GM18519 (cell line): ENCODE data around the gene GPBP1.
"Not testable (repeated sequence)": the region's sequence is repeated elsewhere in the genome, so short reads cannot be mapped to it uniquely, and the experiment has no call there.

Experiments
- ATAC-seq: cut with Tn5 transposase; IDR thresholded peaks from one replicate; pipeline ENCODE4 v1.9.1; 2021; ENCODE audit warnings: mild to moderate bottlenecking, moderate library complexity; ENCODE audit not compliant: unreplicated experiment, low FRiP score

Gene GPBP1

DNA sequence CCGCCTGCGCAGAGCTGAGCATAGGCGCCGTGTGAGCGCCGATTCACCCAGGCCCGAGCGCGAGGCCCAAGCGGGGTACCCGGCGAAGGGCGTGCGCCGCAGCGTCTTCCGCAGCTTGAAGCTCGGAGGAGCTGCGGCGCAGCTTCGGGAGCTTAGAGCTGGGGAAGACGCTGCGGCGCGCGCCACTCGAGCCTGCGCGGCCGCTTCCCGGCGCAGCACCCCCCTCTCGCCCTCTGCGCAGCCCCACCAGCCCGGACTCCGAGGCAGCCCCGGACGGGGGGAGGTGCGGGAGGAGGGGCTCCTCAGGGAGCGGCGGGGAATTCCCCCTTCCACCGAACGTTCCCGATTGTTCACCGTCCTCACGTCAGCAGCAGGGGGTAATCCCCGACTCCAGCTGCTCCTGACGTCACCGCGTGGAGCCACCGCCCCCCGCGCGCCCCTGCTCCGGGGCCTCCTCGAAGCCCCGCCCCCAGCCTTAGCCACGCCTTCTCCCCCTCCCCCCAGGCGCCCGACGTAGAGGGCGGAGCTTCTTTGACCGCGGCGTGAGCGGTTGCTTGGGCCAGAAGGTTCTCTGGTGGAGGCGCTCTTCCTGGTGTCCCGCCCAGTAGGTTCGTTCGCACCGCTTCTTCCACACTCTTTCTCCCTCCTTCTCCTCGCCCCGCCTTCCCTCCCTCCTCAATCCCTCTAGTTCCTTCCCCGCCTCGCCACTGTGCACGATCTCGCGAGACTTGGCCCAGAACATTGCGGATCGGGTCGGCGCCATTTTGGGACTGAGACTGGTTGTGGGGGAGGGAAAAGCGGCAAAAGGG is at the start of gene GPBP1:
TSS of gene GPBP1 (plus strand) at position 741 of the 809 bp plus-strand sequence. CDS start 40,072 bp downstream, outside the sequence.
- peak; percentile 51 for ATAC-seq

- no peak for ATAC-seq
Measured at GRCh38 chr5:57128325-57128724, 45.5 kb upstream of the GPBP1 start.

DNA sequence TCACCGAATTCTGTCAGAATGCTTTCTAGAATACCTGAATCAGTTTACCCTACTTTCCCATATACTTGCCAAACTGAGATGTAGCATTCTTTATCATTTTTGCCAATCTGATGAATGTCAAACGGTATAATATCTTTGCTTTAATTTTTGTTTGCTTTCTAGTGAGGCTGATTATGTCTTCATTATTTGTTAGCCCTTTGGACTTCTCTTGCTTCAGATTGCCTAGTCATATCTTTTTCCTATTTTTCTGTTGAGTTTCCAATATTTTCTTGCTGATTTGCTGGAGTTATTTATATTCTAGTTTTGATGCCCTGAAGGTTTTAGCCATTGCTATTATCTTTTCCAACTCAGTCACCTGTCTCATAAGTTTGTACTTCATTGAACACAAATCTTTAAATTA is 40.3 kb upstream of the GPBP1 start:
- no peak for ATAC-seq

- ATAC-seq, result no peak
Measured at GRCh38 chr5:57137401-57137800, 36.5 kb upstream of the GPBP1 start.

GRCh38 chr5:57152316-57152715 is 21.5 kb upstream of the GPBP1 start:
- no peak for ATAC-seq

GRCh38 chr5:57155033-57155432 is 18.8 kb upstream of the GPBP1 start:
- no peak for ATAC-seq

DNA sequence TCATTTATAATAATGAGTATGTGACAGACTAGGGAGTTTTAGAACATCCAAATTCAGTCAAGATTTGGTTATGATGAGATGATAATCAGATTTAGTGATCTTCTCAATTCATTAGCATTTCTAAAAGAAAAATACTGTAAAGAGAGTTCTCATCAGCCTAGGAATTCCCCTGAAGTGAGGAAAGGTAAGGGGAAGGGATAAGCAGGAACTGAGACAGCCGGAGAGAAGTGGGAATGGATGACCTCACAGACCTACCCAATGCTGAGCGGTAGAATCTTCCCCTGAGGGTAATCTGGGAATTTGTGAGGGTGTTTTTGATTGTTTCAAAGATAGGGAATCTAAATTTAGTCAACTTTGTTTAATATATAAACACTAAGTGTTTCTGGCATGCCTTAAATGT is 16.7 kb upstream of the GPBP1 start:
- ATAC-seq, result no peak

- ATAC-seq, result no peak
Measured at GRCh38 chr5:57157666-57158065, 16.2 kb upstream of the GPBP1 start.

DNA sequence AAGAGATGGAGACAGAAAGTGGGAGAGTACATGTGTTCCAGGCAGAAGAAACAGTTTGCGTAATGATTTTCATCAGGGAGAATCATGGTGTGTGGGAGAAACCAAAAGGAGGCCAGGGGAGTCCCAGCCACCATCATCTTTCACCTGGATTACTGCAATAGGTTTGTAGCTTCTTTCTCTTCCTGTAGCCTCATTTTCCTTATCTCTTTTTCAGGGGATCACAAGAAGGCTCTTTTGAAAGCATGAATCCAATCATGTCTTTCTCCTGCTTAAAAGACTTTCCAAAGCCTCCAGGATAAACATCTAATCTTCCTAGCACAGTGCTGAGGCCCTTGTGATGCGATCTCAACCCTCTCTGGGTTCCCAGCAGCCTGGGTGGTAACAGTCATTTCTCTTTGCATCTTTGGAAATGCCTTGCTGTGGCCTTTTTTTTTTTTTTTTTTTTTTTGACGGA is 10.3 kb upstream of the GPBP1 start:
- no peak for ATAC-seq

DNA sequence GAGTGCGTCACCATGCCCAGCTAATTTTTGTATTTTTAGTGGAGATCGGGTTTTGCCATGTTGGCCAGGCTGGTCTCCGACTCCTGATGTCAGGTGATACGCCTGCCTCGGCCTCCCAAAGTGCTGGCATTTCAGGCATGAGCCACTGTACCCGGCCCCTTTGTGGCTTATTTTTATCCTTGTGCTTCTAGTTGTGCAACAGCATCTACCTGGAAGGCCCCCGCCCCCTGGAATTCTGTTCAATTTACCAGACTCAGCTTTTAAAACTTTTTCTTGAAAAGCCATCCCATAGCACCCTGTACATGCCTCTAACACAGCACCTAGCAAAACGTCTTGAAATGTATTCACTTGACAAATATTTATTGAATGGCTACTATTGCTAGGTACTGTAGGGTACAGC is 9.7 kb upstream of the GPBP1 start:
- ATAC-seq, result no peak

GRCh38 chr5:57165171-57165570 is 8.7 kb upstream of the GPBP1 start:
- ATAC-seq, result not testable (repeated sequence)

- no peak for ATAC-seq
Measured at GRCh38 chr5:57166276-57166675, 7.6 kb upstream of the GPBP1 start.

DNA sequence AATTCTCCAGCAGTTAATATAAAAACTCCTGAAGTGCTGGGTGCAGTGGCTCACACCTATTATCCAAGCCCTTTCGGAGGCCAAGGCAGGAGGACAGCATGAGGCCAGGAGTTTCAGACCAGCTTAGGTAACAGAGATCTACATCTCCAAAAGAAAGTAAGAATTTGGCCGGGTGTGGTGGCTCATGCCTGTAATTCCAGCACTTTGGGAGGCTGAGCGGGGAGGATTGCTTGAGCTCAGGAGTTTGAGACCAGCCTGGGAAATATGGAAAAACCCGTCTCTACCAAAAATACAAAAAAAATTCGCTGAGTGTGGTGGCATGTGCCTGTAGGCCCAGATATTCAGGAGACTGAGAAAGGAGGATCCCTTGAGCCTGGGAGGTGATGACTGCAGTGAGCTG is 6.7 kb upstream of the GPBP1 start:
- no peak for ATAC-seq

- ATAC-seq, result not testable (repeated sequence)
Measured at GRCh38 chr5:57170116-57170515, 3.7 kb upstream of the GPBP1 start.

GRCh38 chr5:57171816-57172465 is 1.9 kb upstream of the GPBP1 start:
- no peak for ATAC-seq

- ATAC-seq, result no peak
Measured at GRCh38 chr5:57172466-57173318, 1.2 kb upstream of the GPBP1 start.

GRCh38 chr5:57174128-57174889 is 450 bp downstream of the GPBP1 start:
- ATAC-seq, result no peak

- no peak for ATAC-seq
Measured at GRCh38 chr5:57174890-57175510, 1.1 kb downstream of the GPBP1 start.

GRCh38 chr5:57175551-57176309 is 1.9 kb downstream of the GPBP1 start:
- ATAC-seq, result no peak
